Stomach smooth muscle (tissue), 2 donors: Measurements from ENCODE around the gene ZNRF3.

Experiments
- H3K27ac ChIP-seq: one replicate; pipeline ENCODE4 v1.7.0; 2013; ENCODE audit warnings: mild to moderate bottlenecking, low read length, inconsistent platforms
- H3K27me3 ChIP-seq, 2 donors: one replicate each; pipeline ENCODE4 v1.7.0; 2013; ENCODE audit warnings: low read length in 2 of 2; ENCODE audit not compliant: insufficient read depth in 2 of 2, control insufficient read depth in 1 of 2
- H3K36me3 ChIP-seq, 2 donors: one replicate each; pipeline ENCODE4 v1.7.0; 2013; ENCODE audit warnings: low read length in 2 of 2; ENCODE audit not compliant: control insufficient read depth in 2 of 2, insufficient read depth in 2 of 2
- H3K4me1 ChIP-seq: one replicate; pipeline ENCODE4 v1.7.0; 2013; ENCODE audit warnings: low read length; ENCODE audit not compliant: control insufficient read depth, insufficient read depth
- H3K4me3 ChIP-seq, 2 donors: one replicate each; pipeline ENCODE4 v1.7.0; 2013; ENCODE audit warnings: low read length in 2 of 2
- H3K9ac ChIP-seq, 2 donors: one replicate each; pipeline ENCODE4 v1.7.0; 2013; ENCODE audit warnings: low read length in 2 of 2, mild to moderate bottlenecking in 1 of 2
- H3K9me3 ChIP-seq, 2 donors: one replicate each; pipeline ENCODE4 v1.7.0; 2013; ENCODE audit warnings: low read length in 2 of 2; ENCODE audit not compliant: control insufficient read depth in 2 of 2
- donor health status: healthy.
- donor health status: Pancreatic carcinoma.

ZNRF3 gene

DNA sequence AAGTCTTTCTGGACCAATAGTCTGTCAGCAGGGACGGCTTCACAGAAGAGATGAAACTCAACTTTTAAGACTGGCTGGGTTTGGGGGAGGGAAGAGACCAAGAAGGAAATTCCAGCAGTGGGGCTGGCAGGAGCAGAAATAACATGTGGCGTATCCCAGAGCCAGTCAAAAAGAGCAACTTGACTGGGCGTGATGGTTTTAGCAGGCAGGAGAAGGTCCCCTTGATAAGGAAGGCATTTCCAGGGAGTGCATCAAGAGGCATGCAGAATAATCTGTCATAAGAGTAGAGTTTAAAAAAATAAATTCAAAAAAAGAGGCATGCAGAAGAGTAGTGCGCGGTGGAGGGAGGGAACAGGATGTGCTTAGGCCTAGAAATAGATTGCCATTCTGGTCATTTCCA lies 125.8 kb downstream of the ZNRF3 start:
- H3K9me3 ChIP-seq, result no peaks in the 10 kb centered on the region
- no peak overlapping the region for H3K27ac ChIP-seq
- peaks cover 17% of the 10 kb centered on the region for H3K4me1 ChIP-seq
- no peak overlapping the region for H3K9ac ChIP-seq
- no peaks in the 10 kb centered on the region for H3K36me3 ChIP-seq
- H3K4me3 ChIP-seq, result no peak overlapping the region
- no peaks in the 10 kb centered on the region for H3K27me3 ChIP-seq

DNA sequence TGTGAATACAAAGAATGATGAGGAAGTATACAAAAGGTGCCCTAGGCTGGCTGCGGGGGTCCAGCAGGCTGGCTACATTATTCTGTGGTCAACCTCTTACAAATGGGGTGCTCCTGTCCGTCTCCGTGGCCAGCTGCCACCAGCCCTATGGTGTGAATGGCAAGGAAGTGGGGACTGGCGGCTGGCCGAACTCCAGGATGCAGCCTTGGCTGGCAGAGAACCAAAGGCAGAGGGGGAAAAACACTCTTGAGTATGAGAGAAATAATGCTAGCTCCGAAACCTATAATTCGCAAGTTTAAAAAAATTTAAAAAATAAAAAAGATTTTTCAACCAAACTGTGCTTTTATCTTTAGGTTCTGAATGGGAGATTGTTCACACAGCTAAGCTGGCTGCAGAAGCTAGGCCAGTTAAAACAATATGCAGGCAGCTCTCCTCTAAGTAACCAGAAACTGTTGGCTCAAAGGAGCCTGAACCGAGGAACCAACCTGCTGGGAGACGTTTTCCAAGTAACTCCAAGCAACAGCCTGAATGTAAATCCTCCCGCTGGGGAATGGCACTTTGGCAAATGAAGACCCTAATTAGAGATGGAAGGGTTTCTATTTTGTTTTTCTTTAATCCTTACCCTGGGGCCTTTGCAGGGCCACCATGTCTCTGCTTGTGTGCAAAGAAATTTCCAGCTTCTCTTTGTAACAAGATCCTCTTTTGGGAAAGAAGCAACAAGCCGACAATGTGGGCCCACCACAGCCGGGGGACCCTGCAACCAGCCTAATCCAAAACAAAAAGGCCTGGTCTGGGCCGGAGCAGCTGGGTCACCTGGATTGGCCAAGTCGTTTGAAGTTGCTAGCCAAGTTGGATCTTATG lies 128.1 kb downstream of the ZNRF3 start:
- Histone ChIP-seq H3K9ac (no peak overlapping the region), H3K27me3 (no peaks in the 10 kb centered on the region), H3K4me3 (no peak overlapping the region), H3K36me3 (no peaks in the 10 kb centered on the region), H3K27ac (no peak overlapping the region), H3K9me3 (no peaks in the 10 kb centered on the region), H3K4me1 (peaks cover 5% of the 10 kb centered on the region)

DNA sequence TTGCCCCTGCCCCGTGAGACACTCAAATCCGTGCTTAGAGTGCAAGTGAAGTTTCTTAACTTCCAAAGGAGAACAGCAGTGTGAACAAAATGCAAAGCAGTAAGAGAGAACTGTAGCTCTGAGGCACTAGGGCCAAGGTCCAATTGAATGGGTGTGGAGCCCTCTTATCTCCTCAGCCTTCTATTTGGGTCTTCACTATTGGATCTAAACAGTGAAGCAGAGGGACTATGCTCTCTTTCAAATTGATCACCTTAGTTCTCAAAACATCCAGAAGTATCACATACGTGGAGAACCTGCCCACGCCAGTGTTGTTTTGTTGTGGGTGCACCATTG lies 128.7 kb downstream of the ZNRF3 start:
- H3K4me1 ChIP-seq, result peaks cover 5% of the 10 kb centered on the region
- no peak overlapping the region for H3K9ac ChIP-seq
- H3K4me3 ChIP-seq, result no peak overlapping the region
- H3K27ac ChIP-seq, result no peak overlapping the region
- no peaks in the 10 kb centered on the region for H3K27me3 ChIP-seq
- H3K36me3 ChIP-seq, result no peaks in the 10 kb centered on the region
- no peaks in the 10 kb centered on the region for H3K9me3 ChIP-seq

DNA sequence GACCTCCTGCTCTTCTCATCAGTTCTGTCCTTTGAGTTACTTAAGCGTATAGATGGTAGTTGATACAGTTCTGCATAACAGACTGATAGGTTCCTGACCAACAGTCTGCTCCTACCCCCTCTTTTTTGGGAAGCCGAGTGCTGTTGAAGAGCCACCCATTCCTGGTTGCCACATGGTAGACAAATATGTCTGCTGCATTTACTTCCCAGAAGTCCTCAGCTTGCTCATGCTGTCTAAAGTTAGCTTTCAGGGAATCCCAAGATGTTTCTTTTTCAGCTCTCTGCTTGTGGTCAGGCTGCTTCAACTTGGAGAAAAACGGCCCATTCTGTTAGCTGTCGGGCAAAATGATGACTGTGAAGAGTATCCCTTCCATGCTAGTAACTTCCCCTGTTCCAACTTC lies 129.6 kb downstream of the ZNRF3 start:
- Histone ChIP-seq H3K36me3 (no peaks in the 10 kb centered on the region), H3K9me3 (no peaks in the 10 kb centered on the region), H3K4me3 (no peak overlapping the region), H3K9ac (no peak overlapping the region), H3K27ac (no peak overlapping the region), H3K4me1 (peaks cover 5% of the 10 kb centered on the region), H3K27me3 (no peaks in the 10 kb centered on the region)

DNA sequence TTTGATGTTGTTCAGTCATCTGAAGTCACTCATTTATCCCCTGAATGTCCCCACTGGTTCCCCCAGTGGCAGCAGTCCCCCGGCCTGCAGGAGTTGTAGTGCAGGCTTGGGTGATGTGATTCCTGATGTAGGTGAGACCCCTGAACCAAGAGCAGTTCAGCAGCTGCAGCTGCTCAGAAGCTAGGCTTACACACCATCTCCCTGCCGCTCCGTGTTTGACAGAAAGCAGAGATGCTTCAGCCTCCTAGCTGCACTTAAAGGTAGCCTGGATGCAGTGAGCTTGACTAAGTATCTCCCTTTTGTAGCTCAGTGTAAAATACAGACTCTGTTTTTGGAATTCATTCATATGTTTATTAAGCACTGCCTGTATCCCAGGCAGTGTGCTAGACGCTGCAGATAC lies 130.9 kb downstream of the ZNRF3 start:
- Histone ChIP-seq H3K4me3 (no peak overlapping the region), H3K4me1 (peaks cover 5% of the 10 kb centered on the region)

DNA sequence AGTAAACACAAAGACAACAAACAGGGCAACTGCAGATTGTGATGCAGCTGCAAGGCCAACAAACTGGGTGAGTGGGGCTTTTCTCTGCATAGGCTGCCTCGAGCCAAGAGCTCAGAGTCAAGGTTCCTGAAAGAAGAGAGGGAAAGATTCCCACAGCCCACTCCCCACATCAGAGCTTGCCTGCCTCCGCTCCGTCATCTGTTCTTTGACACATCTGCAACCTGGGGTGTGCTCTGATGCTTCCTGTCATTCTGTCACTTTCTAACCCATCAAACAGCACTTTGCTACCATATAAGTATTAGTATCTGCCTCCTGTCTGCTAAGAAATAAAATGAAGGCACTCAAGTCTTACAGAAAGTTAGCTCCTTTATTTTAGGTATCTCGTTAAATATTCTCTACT lies 131.4 kb downstream of the ZNRF3 start:
- H3K36me3 ChIP-seq, result no peaks in the 10 kb centered on the region
- no peaks in the 10 kb centered on the region for H3K27me3 ChIP-seq
- H3K27ac ChIP-seq, result no peak overlapping the region
- no peak overlapping the region for H3K9ac ChIP-seq
- H3K9me3 ChIP-seq, result no peaks in the 10 kb centered on the region
- H3K4me1 ChIP-seq, result peaks cover 5% of the 10 kb centered on the region
- H3K4me3 ChIP-seq, result no peak overlapping the region

More for the DNA sequence above, 130.9 kb downstream of the ZNRF3 start:
- Histone ChIP-seq H3K9ac (no peak overlapping the region), H3K27me3 (no peaks in the 10 kb centered on the region), H3K36me3 (no peaks in the 10 kb centered on the region), H3K27ac (no peak overlapping the region), H3K9me3 (no peaks in the 10 kb centered on the region)

DNA sequence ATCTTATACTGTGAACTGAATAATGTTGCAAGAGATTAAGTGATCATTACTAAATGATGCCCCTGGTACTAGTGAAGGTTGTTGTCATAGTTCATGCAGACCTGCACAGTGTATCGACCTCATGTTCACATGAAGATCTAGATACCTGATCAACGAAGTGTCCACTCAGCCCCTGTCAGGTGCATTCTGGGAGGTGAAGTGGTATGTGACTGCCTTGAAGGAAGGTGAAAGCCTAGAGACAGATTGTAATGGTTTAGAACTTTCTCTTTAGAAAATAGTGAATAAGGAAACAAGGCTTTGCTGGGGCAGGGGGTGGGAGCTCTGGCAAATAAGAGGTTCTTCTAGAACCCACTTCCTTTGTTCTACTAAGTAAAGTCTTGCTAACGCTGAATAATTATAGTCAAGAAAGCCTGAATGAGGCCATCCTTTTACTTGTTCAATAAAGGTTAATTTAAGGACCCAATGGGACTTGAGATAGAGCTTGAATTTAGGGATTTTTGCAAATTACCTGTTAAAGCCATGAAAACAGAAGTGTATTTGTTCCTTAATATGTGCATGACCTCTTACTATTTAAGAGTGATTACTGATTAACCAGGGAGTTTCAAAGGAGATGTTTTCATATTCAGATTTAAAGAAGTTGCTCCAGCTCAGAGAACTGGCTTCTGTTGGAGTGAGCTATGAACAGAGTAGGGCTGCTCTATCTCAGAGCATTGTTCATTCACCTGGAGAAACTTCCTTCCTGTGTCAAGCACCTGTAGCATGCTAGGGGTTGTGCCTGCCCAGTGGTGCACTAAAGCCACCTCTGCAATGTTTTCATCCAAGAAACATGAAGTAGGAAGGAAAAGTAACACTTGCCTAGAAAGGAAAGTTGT lies 132.9 kb downstream of the ZNRF3 start:
- no peak overlapping the region for H3K4me3 ChIP-seq
- H3K9ac ChIP-seq, result no peak overlapping the region
- no peaks in the 10 kb centered on the region for H3K9me3 ChIP-seq
- no peak overlapping the region for H3K27ac ChIP-seq
- no peaks in the 10 kb centered on the region for H3K36me3 ChIP-seq
- H3K4me1 ChIP-seq, result peaks cover 5% of the 10 kb centered on the region
- H3K27me3 ChIP-seq, result no peaks in the 10 kb centered on the region

DNA sequence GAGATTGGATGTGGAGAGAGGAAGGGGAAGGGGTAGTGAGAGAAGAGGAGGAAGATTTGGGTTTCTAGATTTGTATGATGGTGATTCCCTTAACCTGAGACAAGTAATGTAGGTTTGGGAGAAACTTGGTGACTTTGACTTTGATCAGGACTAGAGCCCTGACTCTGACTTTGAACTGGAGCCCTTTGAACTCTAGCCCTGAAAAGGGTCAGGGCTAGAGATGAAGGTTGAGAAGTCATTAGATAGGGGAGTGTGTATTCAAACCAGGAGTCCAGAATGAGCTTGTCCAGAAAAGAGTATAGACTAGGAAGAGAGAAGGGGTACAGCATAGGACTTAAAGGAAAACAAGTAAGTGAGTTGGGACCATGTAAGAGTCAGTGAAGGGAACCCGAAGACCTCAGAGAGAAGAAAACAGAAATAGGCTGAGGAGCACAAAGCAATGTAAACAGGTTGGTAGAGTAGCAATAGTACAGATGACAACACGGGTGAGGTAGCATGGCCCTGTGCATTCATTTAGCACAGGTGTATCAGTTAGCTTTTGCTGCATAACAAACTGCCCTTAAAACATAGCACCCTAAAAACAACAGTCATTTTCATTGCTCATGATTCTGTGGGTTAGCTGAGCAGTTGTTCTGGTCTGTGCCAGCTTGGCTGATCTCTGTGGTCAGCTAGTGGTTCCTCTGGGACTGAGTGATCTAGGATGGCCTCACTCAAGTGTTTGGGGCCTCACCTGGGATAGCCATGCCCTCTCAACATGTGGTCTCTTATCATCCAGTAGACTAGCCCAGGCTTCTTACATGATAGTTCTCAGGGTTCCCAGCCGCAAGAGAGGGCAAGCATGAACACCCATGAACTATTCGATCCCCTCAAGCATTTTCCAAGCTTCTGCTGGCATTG lies 135.2 kb downstream of the ZNRF3 start:
- Histone ChIP-seq H3K9me3 (no peaks in the 10 kb centered on the region), H3K4me1 (peaks cover 4% of the 10 kb centered on the region), H3K9ac (no peak overlapping the region), H3K36me3 (no peaks in the 10 kb centered on the region), H3K4me3 (no peak overlapping the region), H3K27ac (no peak overlapping the region), H3K27me3 (no peaks in the 10 kb centered on the region)

DNA sequence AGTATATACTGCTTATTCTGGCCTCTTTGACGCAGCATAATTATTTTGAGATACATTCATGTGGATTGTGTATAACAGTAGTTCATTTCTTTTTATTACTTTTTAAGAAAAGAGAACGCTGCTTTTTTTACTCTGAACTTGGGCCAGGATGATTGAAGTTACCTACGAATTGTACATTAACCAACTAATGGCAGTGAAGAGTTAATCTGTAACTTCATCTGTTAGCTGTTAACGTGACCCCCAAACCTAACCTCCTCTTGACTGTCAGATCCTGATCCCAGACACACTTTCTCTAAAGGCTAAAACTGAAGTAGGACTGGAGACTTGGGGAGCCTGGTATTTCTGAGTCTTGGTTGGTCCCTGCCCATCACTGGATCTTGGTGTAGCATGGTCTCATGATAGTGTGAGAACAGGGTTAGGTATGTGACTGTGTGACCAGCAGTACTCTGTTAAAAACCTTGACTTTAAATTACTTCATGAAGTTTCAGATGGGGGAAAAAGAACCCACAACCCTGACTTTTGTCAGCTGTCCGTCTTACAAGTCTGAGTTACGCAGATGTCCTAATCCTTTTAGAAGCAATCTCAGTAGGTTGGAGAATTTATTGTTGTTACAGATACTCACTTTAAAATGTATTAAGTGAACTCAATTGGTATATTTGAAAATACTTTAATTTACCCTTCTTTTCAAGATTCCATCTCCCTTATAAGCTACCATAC lies 138.9 kb downstream of the ZNRF3 start:
- no peaks in the 10 kb centered on the region for H3K36me3 ChIP-seq
- H3K9ac ChIP-seq, result no peak overlapping the region
- no peak overlapping the region for H3K4me3 ChIP-seq
- no peaks in the 10 kb centered on the region for H3K9me3 ChIP-seq
- no peaks in the 10 kb centered on the region for H3K27me3 ChIP-seq
- peaks cover 5% of the 10 kb centered on the region for H3K4me1 ChIP-seq
- H3K27ac ChIP-seq, result no peak overlapping the region
